Stimulated activated naive CD4-positive, alpha-beta T cell (primary cell): ENCODE measurements around the gene VAV3.

Experiments
- DNase-seq, 6 experiments: peaks; one replicate each; lab custom pipeline; 2025; lab: John Stamatoyannopoulos, UW

Gene VAV3

GRCh38 chr1:107643766-107644165 is 321.2 kb downstream of the VAV3 start:
- no peak for DNase-seq

DNA sequence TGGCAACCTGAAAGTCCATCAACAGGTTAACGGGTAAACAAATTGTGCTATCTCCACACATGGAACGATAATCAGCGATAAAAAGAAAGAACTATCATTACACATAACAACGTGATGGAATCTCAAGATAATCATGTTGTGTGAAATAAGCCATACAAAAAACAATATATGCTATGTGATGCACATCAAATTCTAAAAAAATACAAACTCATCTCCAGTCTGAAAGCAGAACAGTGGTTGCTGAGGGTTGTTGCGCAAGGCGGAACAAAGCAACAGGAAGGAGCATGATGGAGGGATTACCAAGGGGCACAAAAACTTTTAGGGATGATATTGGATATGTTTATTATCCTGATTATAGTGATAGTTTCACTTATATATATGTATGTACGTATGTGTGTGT is 324.8 kb downstream of the VAV3 start:
- DNase-seq: no peak

- no peak for DNase-seq
These were observed 327.9 kb downstream of the VAV3 start for GRCh38 chr1:107637101-107637500.

- no peak for DNase-seq
These were observed 331.4 kb downstream of the VAV3 start for GRCh38 chr1:107633596-107633995.

DNA sequence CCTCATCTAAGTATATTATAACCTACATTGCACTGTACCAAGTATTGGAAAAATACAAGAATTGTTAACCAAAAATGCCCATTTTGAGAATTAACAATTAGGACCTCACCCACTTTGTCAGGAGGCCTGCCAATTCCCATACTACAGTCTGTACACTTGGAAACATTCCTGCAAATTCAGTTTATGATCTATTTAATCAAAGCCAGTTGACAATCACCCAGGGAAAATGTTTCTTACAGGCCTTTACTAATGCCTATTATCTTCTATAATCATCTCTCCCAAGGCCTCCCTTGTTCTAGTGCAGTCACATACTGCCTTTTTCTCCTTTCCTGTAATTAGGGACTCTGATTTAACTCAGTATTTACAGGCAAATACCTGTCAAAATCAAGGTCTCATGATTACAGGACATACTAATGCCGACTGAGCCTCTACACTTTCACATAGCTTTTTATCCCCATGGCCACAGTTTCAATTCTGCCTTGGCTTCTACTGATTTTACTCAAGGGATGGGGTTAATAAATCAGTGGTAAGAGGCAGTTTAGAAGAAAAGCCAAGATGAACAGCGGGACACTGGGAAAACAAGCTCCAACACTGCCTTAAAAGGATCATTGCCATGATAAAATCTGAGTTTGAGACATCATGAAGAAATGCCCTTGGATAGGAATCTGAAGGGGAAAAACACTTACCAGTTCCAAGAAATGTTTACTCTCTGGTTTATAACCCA is 338.7 kb downstream of the VAV3 start:
- no peak for DNase-seq

DNA sequence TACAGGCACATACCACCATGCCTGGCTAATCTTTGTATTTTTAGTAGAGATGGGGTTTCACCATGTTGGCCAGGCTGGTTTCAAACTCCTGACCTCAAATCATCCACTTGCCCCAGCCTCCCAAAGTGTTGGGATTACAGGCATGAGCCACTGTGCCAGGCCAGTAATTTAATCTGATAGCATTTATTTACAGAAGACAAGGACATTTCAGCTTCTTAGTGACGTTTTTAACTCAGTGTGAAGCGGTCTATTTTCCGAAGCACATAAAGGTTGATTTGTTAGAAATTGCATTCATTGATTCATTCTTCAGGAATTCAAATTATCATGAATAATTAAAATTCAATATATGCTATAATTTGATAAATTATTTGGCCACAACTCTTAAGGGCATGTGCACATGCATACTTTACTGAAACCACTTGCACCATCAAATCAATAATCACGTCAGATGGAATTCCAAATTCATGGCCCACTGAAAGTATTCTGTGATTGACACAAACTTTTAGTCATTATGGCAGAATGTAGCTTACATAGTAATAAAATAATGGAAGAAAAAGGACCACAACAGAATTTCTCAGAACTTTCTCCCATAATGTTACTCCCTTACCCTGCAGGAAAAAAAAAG is 339.5 kb downstream of the VAV3 start:
- DNase-seq: no peak

DNA sequence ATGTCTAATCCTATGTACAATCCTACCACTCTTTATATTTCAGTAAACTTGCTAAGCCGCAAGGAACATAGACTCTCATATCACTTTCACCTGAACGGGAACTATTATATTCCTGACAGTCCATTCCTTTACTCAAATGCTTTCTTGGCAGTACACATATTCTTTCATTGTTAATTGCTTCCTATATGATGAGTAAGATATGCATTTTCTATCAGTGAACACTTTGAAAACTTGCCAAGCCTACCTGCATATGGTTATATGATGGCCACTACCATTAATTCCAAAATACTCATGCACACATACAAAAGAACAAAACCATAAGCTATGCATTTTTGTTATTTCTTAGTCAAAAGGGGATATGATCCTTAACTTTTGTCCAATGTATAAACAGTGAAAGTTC is 341.5 kb downstream of the VAV3 start:
- DNase-seq: no peak

- DNase-seq: no peak
These were observed 342.0 kb downstream of the VAV3 start for GRCh38 chr1:107622966-107623365.

- no peak for DNase-seq
These were observed 342.4 kb downstream of the VAV3 start for GRCh38 chr1:107622535-107622934.

DNA sequence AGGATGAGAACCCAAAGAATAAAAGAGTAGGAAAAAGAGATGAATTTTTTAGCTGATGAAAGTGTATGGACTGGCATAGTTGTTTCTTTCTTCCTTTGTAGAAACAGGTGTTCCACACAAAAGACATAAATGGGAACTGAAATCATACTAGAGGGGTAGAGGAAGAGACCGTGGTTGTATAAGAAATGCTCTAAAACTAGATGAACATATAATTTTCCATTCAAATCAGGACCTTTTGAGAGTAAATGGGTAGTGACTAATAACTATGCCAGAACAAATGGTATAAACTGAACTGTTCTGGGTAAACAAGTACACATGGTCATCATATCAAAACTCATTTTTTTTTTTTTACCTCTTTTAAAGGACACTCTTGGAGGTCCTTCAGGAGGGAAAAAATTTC is 344.2 kb downstream of the VAV3 start:
- no peak for DNase-seq

DNA sequence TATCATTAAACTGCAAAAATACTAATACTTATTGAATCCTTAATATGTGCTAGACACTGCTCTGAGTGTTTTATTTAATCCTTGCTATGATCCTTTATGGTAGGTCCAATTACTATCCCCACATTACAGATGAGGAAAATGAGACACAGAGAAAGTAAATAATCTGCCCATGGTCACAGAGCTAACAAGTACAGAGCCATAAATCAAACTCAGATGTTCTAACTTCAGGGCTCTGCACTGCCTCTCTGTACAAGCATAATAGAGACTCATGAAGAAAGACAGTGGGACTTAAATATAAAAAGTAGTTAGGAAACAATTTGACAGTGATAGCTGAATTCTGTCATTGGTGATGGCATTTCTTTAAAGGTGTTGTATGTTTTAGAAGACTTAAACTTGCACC is 346.4 kb downstream of the VAV3 start:
- DNase-seq: no peak

DNA sequence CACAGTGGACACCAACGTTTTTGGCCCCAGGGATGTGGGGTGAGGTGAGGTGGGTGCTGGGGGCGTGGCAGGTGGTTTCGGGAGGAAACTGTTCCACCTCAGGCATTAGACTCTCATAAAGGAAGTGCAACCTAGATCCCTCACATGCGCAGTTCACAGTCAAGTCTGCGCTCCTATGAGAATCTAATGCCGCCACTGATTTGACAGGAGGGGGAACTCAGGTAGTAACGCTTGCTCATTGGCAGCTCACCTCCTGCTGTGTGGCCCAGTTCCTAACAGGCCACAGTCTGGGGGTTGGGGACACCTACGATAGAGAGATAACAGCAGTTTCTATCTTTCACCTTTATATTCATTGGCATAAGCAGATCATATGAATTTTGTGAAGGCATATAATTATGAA is 347.1 kb downstream of the VAV3 start:
- DNase-seq: no peak

DNA sequence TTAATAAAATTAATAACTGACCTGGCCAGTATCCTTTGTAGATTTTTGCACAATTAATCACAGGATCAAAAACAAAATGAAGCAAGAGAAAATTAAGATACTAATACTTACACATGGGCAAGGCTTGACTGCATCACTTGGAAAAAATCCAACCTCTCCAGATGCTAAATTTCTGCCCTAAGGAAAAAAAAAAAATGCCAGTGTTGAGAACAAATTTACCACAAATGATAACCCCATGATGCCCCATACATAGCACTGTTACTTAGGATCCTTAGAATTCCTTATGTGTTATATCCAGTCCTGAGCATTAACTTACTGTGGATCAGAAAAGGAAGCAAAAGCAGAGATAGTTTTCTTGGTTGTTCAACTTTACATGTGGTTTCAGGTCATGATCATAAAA is 347.5 kb downstream of the VAV3 start:
- no peak for DNase-seq

- no peak for DNase-seq
These were observed 355.2 kb downstream of the VAV3 start for GRCh38 chr1:107609808-107610207.

- DNase-seq: no peak
These were observed 360.2 kb downstream of the VAV3 start for GRCh38 chr1:107604825-107605224.

- DNase-seq: no peak
These were observed 364.3 kb downstream of the VAV3 start for GRCh38 chr1:107600607-107601160.

- no peak for DNase-seq
These were observed 365.8 kb downstream of the VAV3 start for GRCh38 chr1:107599220-107599619.

- DNase-seq: no peak
These were observed 367.7 kb downstream of the VAV3 start for GRCh38 chr1:107597290-107597689.

GRCh38 chr1:107594536-107594935 is 370.4 kb downstream of the VAV3 start:
- no peak for DNase-seq

DNA sequence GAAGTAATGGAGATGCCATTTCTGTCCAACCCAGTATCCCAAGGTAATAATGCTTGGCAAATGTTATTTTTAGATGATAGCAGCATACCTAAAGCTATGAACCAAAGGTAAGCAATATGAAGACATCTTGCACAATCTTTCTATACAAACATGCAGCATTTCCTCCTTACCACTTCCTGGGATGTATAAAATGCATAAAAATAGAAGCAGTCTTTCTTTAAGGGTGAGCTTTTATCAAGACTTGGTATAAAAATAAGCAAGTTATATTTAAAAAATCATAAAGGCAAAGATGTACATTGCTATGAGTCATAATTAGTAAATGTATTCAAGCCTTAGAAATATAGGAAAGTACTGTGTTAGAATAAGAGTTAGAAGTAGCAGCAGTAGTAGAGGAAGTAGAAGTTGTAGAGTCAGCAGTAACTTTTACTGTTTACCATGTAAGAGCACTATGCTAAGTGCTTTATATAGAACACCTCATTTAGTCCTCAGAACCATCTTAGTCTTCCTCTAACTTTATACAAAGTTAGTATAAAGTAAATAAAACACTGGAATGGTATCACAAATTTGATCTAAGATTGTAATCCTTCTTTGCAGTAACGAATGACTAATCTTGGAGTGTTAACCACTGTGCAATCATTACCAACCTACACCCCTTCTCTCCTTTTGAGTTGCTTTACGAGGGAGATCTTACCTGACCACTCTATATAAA is 371.3 kb downstream of the VAV3 start:
- DNase-seq: no peak

DNA sequence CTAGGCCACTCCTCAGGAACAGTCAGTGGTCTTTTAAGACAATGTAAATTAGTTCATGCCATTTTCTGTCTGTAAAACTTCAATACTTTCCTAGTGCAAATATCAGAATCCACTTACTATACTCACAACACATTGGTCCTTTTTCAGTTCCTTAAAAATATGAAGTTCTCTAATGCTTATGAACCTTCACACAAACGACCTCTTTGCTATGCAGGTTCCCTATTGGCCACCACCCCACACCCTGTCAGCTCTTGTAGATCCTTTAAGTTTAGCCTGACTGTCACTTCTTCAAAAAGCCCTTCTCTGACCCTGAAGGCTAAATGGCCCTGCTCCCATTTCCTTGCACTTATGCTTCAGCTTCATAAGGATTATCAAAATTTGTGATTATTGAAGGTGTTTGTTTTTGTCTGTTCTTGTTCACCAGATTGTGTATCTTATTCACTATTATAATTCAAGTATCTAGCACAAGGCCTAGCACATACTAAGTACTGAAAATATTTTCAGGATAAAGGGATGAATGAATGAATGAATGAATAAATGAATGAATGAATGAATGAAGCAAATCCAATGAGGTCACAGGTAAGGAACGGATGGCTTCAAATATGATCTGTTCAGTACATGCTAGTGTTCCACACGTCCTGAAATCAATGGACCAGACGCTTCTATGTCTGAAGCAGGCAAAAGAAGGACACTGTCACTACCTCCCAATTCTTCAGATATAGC is 373.9 kb downstream of the VAV3 start:
- DNase-seq: no peak

DNA sequence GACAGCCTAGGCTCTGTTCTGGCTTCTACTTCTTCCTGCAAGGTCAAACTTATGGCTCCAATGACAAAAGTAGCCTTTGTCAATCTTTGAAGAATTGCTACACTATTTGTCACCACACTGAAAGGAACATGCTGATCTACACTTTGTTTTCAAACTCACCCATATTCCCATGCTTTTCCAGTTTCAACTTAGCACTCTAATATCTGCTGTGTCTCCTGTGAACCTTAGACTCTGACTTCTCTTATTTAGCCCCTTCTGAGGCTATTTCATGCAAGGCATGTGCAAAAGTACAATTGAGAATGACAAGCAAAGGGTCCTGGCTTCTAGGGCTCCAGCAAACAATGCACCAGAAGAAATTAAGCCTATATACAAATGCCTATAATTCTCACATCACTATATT is 374.9 kb downstream of the VAV3 start:
- DNase-seq: no peak
